Endothelial cell (in vitro differentiated cells): Measurements from ENCODE around the gene TTC21B. TPM values are rescaled to one million over a fixed set of nuclear protein-coding genes. Genes with fewer than 3 reads are reported as not detected.

Experiments used
- DNase-seq: peaks from one replicate; pipeline ENCODE4 v3.0.0; 2021; ENCODE audit warnings: low spot score
- H3K27ac Mint-ChIP-seq: one replicate; pipeline ENCODE4 v1.8.0; 2021; ENCODE audit warnings: mixed read lengths, inconsistent platforms; ENCODE audit not compliant: unreplicated experiment
- H3K27me3 Mint-ChIP-seq: one replicate; pipeline ENCODE4 v1.8.0; 2021; ENCODE audit warnings: mild to moderate bottlenecking, moderate library complexity, mixed read lengths, inconsistent platforms; ENCODE audit not compliant: unreplicated experiment
- H3K36me3 Mint-ChIP-seq: one replicate; pipeline ENCODE4 v1.8.0; 2021; ENCODE audit warnings: mild to moderate bottlenecking, low read depth, mixed read lengths, inconsistent platforms; ENCODE audit not compliant: unreplicated experiment
- H3K4me1 Mint-ChIP-seq: one replicate; pipeline ENCODE4 v1.8.0; 2021; ENCODE audit warnings: mild to moderate bottlenecking, mixed read lengths, inconsistent platforms; ENCODE audit not compliant: unreplicated experiment
- H3K4me3 Mint-ChIP-seq: one replicate; pipeline ENCODE4 v1.8.0; 2021; ENCODE audit warnings: mild to moderate bottlenecking, mixed read lengths, inconsistent platforms; ENCODE audit not compliant: unreplicated experiment
- H3K9me3 Mint-ChIP-seq: one replicate; pipeline ENCODE4 v1.8.0; 2021; ENCODE audit warnings: mixed read lengths, inconsistent platforms; ENCODE audit not compliant: unreplicated experiment
- total RNA-seq: library from RNA; stranded (reverse); fragmentation: NEBNext Ultra II Directional; extraction: Animal tissue kit (Norgen Biotek cat#: 25700); gene quantifications from one replicate; pipeline ENCODE4 v1.2.1, GENCODE V29; 2021; ENCODE audit not compliant: unreplicated experiment
- TF ChIP-seq, protein P1 (sequence below): fragments of 200-600 bp; sonication (generic); IDR thresholded peaks from one replicate; pipeline ENCODE4 v1.5.0; 2021; ENCODE audit warnings: antibody characterized with exemption; ENCODE audit not compliant: unreplicated experiment

TTC21B gene
- total RNA-seq, 1 donor from 2014 or later = 101 TPM

DNA sequence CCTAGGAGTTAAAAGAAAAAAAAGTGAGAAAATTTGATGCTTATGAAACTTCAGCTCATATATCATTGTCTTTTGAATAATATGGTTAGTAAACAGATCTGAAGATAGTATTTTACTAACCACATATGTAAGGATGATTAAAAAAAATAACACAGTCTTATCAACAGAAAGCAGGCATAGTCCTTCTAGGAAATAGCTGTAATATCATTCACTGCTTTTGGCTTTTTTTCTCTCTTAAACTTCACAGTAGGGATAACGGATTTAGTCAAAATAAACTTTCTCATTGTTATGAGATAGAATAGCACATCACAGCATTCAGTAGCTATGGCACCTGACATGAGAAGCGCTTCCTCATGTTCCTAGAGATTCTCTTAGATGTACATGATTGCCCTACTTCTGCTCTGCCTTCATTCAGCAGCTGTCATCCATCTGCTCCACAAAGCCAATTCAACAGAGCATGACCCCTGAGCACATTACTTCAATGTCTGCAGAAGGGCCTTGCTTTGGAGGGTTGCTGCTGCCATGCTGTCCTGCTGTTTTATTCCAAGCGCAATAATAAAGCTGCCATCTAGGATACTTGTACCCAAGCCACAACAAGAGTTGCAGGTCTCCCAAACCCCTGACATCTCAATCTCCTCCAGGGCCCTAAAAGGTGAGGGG lies 67.0 kb downstream of the TTC21B start:
- H3K9me3 Mint-ChIP-seq = no peaks in the 10 kb centered on the region
- no peaks in the 10 kb centered on the region for H3K27me3 Mint-ChIP-seq
- no peak overlapping the region for H3K4me3 Mint-ChIP-seq
- DNase-seq = no peak
- TF ChIP-seq, protein P1, sequence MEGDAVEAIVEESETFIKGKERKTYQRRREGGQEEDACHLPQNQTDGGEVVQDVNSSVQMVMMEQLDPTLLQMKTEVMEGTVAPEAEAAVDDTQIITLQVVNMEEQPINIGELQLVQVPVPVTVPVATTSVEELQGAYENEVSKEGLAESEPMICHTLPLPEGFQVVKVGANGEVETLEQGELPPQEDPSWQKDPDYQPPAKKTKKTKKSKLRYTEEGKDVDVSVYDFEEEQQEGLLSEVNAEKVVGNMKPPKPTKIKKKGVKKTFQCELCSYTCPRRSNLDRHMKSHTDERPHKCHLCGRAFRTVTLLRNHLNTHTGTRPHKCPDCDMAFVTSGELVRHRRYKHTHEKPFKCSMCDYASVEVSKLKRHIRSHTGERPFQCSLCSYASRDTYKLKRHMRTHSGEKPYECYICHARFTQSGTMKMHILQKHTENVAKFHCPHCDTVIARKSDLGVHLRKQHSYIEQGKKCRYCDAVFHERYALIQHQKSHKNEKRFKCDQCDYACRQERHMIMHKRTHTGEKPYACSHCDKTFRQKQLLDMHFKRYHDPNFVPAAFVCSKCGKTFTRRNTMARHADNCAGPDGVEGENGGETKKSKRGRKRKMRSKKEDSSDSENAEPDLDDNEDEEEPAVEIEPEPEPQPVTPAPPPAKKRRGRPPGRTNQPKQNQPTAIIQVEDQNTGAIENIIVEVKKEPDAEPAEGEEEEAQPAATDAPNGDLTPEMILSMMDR = no peak
- no peak overlapping the region for H3K27ac Mint-ChIP-seq
- H3K36me3 Mint-ChIP-seq = peaks cover 36% of the 10 kb centered on the region
- peaks cover 8% of the 10 kb centered on the region for H3K4me1 Mint-ChIP-seq

DNA sequence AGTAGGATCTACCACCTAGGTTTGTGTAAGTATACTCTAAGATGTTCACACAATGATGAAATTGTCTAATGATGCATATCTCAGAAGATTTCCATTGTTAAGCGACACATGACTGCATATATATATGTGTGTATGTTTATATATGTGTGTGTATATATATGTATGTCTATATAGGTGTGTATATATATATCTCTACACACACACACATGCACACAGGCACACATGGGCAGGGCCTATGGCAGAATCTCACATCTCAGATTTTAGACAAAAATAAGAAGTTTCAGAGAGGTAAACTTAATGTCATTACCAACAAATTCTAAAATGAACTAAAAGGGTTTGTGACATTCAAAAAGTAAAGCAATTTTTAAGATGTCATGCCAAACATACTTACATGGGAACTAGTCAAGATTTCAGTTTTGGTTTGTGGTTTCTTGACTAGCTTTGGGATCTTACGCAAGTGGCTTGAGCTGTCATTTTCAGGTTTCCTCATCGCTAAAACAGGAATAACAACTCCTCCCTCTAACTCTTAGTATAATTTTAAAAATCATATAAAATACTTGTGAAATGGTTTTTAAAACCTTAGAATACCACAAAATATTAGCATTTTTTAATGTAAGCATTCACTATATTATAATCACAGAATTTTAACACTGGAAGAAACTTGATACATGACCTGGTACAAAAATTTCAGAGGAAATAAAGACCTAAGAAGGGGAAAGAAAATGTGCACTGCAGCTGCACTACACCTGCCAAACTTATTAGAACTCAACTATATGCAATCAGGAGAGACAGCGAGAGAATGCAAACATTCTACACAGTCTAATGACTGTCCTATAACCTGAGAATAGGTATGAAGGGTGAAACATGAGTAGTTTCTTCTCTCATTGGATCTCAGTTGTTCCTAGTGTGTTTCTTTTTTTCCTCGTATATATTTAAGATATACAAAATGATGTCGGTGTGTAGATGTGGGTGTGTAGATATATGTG lies 75.7 kb downstream of the TTC21B start:
- H3K9me3 Mint-ChIP-seq = no peaks in the 10 kb centered on the region
- peaks cover 3% of the 10 kb centered on the region for H3K4me1 Mint-ChIP-seq
- TF ChIP-seq, protein P1 = no peak
- H3K27me3 Mint-ChIP-seq = no peaks in the 10 kb centered on the region
- peaks cover 9% of the 10 kb centered on the region for H3K36me3 Mint-ChIP-seq
- no peak for DNase-seq
- no peak overlapping the region for H3K27ac Mint-ChIP-seq
- no peak overlapping the region for H3K4me3 Mint-ChIP-seq

DNA sequence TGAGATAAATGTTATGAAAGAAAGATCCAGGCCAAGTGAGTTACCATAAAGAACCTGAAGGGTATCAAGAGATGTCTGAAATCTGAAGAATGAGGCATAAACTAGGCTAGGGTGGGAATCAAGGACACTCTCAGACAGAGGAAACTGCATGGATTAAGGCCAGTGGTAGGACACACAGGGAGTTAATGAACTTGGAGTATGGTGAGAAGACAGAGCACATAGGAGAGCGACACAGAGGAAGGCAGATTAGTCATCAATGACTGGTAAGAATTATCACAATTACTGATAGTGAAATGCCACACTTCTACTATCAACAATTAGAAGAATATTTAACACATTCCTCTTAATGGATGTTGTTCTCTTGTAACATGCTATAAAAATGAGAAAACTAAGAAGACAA lies 76.9 kb downstream of the TTC21B start:
- Mint-ChIP-seq H3K27me3 (no peaks in the 10 kb centered on the region), H3K9me3 (no peaks in the 10 kb centered on the region), H3K4me1 (peaks cover 4% of the 10 kb centered on the region), H3K4me3 (no peak overlapping the region), H3K27ac (peak overlapping the region; percentile 3), H3K36me3 (peaks cover 7% of the 10 kb centered on the region)
- TF ChIP-seq, protein P1 = no peak
- no peak for DNase-seq

DNA sequence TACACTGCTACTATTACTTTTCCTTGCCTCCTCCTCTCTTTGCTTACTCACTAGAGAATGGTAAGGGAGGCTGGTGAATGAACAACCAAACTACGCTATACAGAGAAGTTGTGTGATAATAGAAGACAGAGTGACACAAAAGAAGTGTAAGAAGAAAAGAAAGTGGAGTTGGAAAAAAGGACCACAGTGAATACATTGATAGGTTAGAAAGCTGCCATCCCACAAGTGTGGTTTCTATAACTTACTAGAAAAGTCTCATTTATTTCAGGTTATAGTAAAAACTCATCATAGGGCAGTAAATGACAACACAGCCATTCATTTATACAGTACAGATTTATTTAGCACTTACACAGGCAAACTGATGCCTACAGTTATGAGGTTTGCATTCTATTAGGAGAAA lies 77.3 kb downstream of the TTC21B start:
- Mint-ChIP-seq H3K4me1 (peaks cover 9% of the 10 kb centered on the region), H3K27me3 (no peaks in the 10 kb centered on the region), H3K27ac (no peak overlapping the region), H3K4me3 (no peak overlapping the region), H3K9me3 (no peaks in the 10 kb centered on the region), H3K36me3 (peaks cover 11% of the 10 kb centered on the region)
- no peak for DNase-seq
- TF ChIP-seq, protein P1 = no peak
